ENCODE results near the gene PCDH10. TPM values are rescaled to one million over a fixed set of nuclear protein-coding genes. Genes with fewer than 3 reads are reported as not detected.

The PCDH10 gene
- total and polyA plus RNA-seq, 2 of the 4 experiments (the other 2 are of a cell fraction): 0.90 to 2.0 TPM

- in situ Hi-C loops (cut with MboI; ENCODE audit: low sequenced_read_pairs): no loop called here
- POLR2A ChIA-PET (ENCODE audit: unreplicated experiment): no interaction called here
Observed at GRCh38 chr4:133112641-133113040, 36.5 kb upstream of the PCDH10 start.

More at GRCh38 chr4:133112641-133113040, 36.5 kb upstream of the PCDH10 start:
- Histone ChIP-seq H2AFZ (replicated peaks; ENCODE audit: low read length, poor library complexity) (no peak overlapping the region), H4K5ac (ENCODE audit: low read depth, low read length) (no peak overlapping the region), H2BK120ac (ENCODE audit: low read depth, low read length) (no peak overlapping the region), H3K18ac (ENCODE audit: low read depth, low read length) (no peak overlapping the region), H3K27me3 (ENCODE audit: control insufficient read depth, insufficient read depth, low read length) (no peaks in the 10 kb centered on the region), H3K4me2 (ENCODE audit: low read depth, low read length) (no peak overlapping the region), H3K9me1 (ENCODE audit: insufficient read depth, low read length) (no peaks in the 10 kb centered on the region), H3K4me3 (ENCODE audit: insufficient read depth, low read depth, low read length) (no peak overlapping the region), H3K27ac (ENCODE audit: insufficient read depth, low read length) (no peak overlapping the region), H2BK5ac (ENCODE audit: low read depth, low read length, poor library complexity, severe bottlenecking) (no peak overlapping the region), H3K23ac (ENCODE audit: low read depth, low read length) (no peak overlapping the region), H3K79me1 (ENCODE audit: low read depth in 1 of 2, low read length in 2 of 2) (no peaks in the 10 kb centered on the region), H3K56ac (ENCODE audit: extremely low read depth, insufficient read depth, low read length) (no peak overlapping the region), H4K91ac (ENCODE audit: insufficient read depth, low read depth, low read length) (no peak overlapping the region), H3K4ac (ENCODE audit: low read depth, low read length) (no peak overlapping the region), H3K4me1 (ENCODE audit: control insufficient read depth, insufficient read depth, low read length) (no peaks in the 10 kb centered on the region), H3K14ac (replicated peaks; ENCODE audit: low read depth, low read length) (no peak overlapping the region), H3K9ac (ENCODE audit: low read depth, low read length) (no peak overlapping the region), H2AK5ac (ENCODE audit: low read depth, low read length) (no peak overlapping the region), H3K36me3 (ENCODE audit: control insufficient read depth, insufficient read depth, low read length) (no peaks in the 10 kb centered on the region), H2BK15ac (ENCODE audit: low read depth, low read length) (no peak overlapping the region), H2AK9ac (replicated peaks; ENCODE audit: low read depth, low read length, poor library complexity) (no peak overlapping the region), H4K20me1 (ENCODE audit: insufficient read depth, low read length) (no peaks in the 10 kb centered on the region), H2BK20ac (ENCODE audit: low read depth, low read length) (no peak overlapping the region), H3K9me3 (ENCODE audit: control insufficient read depth, insufficient read depth, low read length) (no peaks in the 10 kb centered on the region), H4K8ac (ENCODE audit: low read depth in 2 of 2, low read length in 2 of 2) (no peak overlapping the region)
- TF ChIP-seq MAZ (IDR thresholded peaks at IDR 0.05; ENCODE audit: borderline replicate concordance, low read depth, low read length): no peak
- intact Hi-C loops (cut with micrococcal nuclease) (no loop called here), dilution Hi-C loops (cut with HindIII; ENCODE audit: low sequenced_read_pairs, unreplicated experiment) (no loop called here)
- CTCF ChIA-PET: no interaction called here
- DNase-seq (no peak), ATAC-seq (ENCODE audit: low read depth) (no peak)
- no TSS peak for BruUV-seq (replicated peaks)
